KMS-11 (cell line): ENCODE results near the gene COL15A1.

Experiments
- H2AFZ ChIP-seq: fragments of 200-600 bp; sonication (generic); 2 replicates; pipeline ENCODE4 v1.6.1; 2016; ENCODE audit warnings: antibody characterized with exemption, mixed run types, low read depth
- H3K27ac ChIP-seq: fragments of 200-600 bp; sonication (generic); 2 replicates; pipeline ENCODE4 v1.6.1; 2016; ENCODE audit warnings: mild to moderate bottlenecking, mixed run types
- H3K27me3 ChIP-seq: fragments of 200-600 bp; sonication (generic); 2 replicates; pipeline ENCODE4 v1.6.1; 2017; ENCODE audit warnings: mild to moderate bottlenecking, low read depth, mixed run types, moderate library complexity; ENCODE audit not compliant: insufficient read depth
- H3K36me3 ChIP-seq: fragments of 200-600 bp; sonication (generic); 2 replicates; pipeline ENCODE4 v1.6.1; 2017; ENCODE audit warnings: mild to moderate bottlenecking, mixed run types; ENCODE audit not compliant: insufficient read depth
- H3K4me1 ChIP-seq: fragments of 200-600 bp; sonication (generic); 2 replicates; pipeline ENCODE4 v1.6.1; 2016; ENCODE audit warnings: mild to moderate bottlenecking, low read depth, mixed run types; ENCODE audit not compliant: poor library complexity, severe bottlenecking
- H3K4me2 ChIP-seq: fragments of 200-600 bp; sonication (generic); 2 replicates; pipeline ENCODE4 v1.7.0; 2016; ENCODE audit warnings: mild to moderate bottlenecking, mixed run types
- H3K4me3 ChIP-seq: fragments of 200-600 bp; sonication (generic); IDR thresholded peaks from 2 replicates; pipeline ENCODE4 v1.6.1; 2017; ENCODE audit warnings: low read depth, low read length, mixed read lengths; ENCODE audit not compliant: insufficient read depth
- H3K79me2 ChIP-seq: fragments of 200-600 bp; sonication (generic); 2 replicates; pipeline ENCODE4 v1.6.1; 2016; ENCODE audit warnings: low read depth, mixed run types; ENCODE audit not compliant: insufficient read depth
- H3K9ac ChIP-seq: fragments of 200-600 bp; sonication (generic); 2 replicates; pipeline ENCODE4 v1.6.1; 2016; ENCODE audit warnings: mild to moderate bottlenecking, mixed run types
- H4K20me1 ChIP-seq: fragments of 200-600 bp; sonication (generic); 2 replicates; pipeline ENCODE4 v1.6.1; 2016; ENCODE audit warnings: mild to moderate bottlenecking, mixed run types; ENCODE audit not compliant: insufficient read depth
- CTCF ChIP-seq: fragments of 200-600 bp; sonication (generic); conservative IDR thresholded peaks from 2 replicates; pipeline ENCODE4 v1.6.1; 2017; ENCODE audit warnings: low read depth, mild to moderate bottlenecking, antibody characterized with exemption, low read length, moderate library complexity, mixed read lengths

Gene COL15A1

GRCh38 chr9:98958271-98958984 is 14.7 kb downstream of the COL15A1 start:
- Histone ChIP-seq H4K20me1 (no peaks in the 10 kb centered on the region), H3K4me1 (no peaks in the 10 kb centered on the region), H3K27ac (no peak overlapping the region), H3K4me3 (no peak overlapping the region), H3K9ac (no peak overlapping the region), H3K27me3 (no peaks in the 10 kb centered on the region), H3K4me2 (no peak overlapping the region), H2AFZ (no peak overlapping the region), H3K79me2 (no peaks in the 10 kb centered on the region), H3K36me3 (no peaks in the 10 kb centered on the region)
- TF ChIP-seq CTCF = no peak

GRCh38 chr9:98960409-98960808 is 16.7 kb downstream of the COL15A1 start:
- Histone ChIP-seq H3K4me2 (no peak overlapping the region), H3K27ac (no peak overlapping the region), H3K27me3 (no peaks in the 10 kb centered on the region), H3K79me2 (no peaks in the 10 kb centered on the region), H3K9ac (no peak overlapping the region), H3K4me1 (peaks cover 7% of the 10 kb centered on the region), H2AFZ (no peak overlapping the region), H4K20me1 (no peaks in the 10 kb centered on the region), H3K36me3 (no peaks in the 10 kb centered on the region), H3K4me3 (no peak overlapping the region)
- no peak for TF ChIP-seq CTCF

GRCh38 chr9:98961513-98962180 is 17.9 kb downstream of the COL15A1 start:
- Histone ChIP-seq H3K9ac (no peak overlapping the region), H4K20me1 (no peaks in the 10 kb centered on the region), H3K27me3 (no peaks in the 10 kb centered on the region), H3K79me2 (no peaks in the 10 kb centered on the region), H3K4me1 (peaks cover 13% of the 10 kb centered on the region), H3K4me2 (no peak overlapping the region), H3K36me3 (no peaks in the 10 kb centered on the region), H3K27ac (no peak overlapping the region), H2AFZ (no peak overlapping the region), H3K4me3 (no peak overlapping the region)
- TF ChIP-seq CTCF = no peak

GRCh38 chr9:98962181-98962560 is 18.5 kb downstream of the COL15A1 start:
- no peak overlapping the region for H3K4me2 ChIP-seq

More at GRCh38 chr9:98962181-98962560, 18.5 kb downstream of the COL15A1 start:
- Histone ChIP-seq H2AFZ (no peak overlapping the region), H3K36me3 (no peaks in the 10 kb centered on the region), H3K9ac (no peak overlapping the region), H3K79me2 (no peaks in the 10 kb centered on the region), H3K4me1 (peaks cover 13% of the 10 kb centered on the region), H4K20me1 (no peaks in the 10 kb centered on the region), H3K4me3 (no peak overlapping the region), H3K27ac (no peak overlapping the region), H3K27me3 (no peaks in the 10 kb centered on the region)
- TF ChIP-seq CTCF = no peak
